Lower lobe of right lung (tissue), 2 donors: ENCODE results near the gene PHF1. TPM values are rescaled to one million over a fixed set of nuclear protein-coding genes. Genes with fewer than 3 reads are reported as not detected.

Source experiments
- ATAC-seq, 2 donors: fragments of 200-7000 bp; cut with Tn5 transposase; one replicate each; pipeline ENCODE4 v1.9.1; 2020 to 2022; ENCODE audit warnings: mild to moderate bottlenecking in 2 of 2, moderate library complexity in 2 of 2
- DNase-seq: peaks from one replicate; pipeline ENCODE4 v3.0.0-alpha.2; 2020
- H3K27ac ChIP-seq: fragments of 200-600 bp; one replicate; pipeline ENCODE4 v1.8.0; 2022
- H3K27me3 ChIP-seq: fragments of 200-600 bp; one replicate; pipeline ENCODE4 v1.8.0; 2022; ENCODE audit warnings: low read depth
- H3K36me3 ChIP-seq: fragments of 200-600 bp; one replicate; pipeline ENCODE4 v1.8.0; 2022; ENCODE audit warnings: mild to moderate bottlenecking
- H3K4me1 ChIP-seq: fragments of 200-600 bp; one replicate; pipeline ENCODE4 v1.8.0; 2022
- H3K4me3 ChIP-seq: fragments of 200-600 bp; one replicate; pipeline ENCODE4 v1.8.0; 2022; ENCODE audit warnings: mild to moderate bottlenecking
- H3K9me3 ChIP-seq: fragments of 200-600 bp; one replicate; pipeline ENCODE4 v1.8.0; 2022
- intact Hi-C: fragments of 100-400 bp; cut with DNase I; formaldehyde crosslinking; loops from one replicate; pipeline ENCODE4 v1.11.0; 2022
- total RNA-seq: library from RNA; stranded (reverse); fragmentation: NEBNext Ultra II Directional; extraction: Animal tissue kit (Norgen Biotek cat#: 25700); gene quantifications from one replicate; pipeline ENCODE4 v1.2.1, GENCODE V29; 2021
- TF ChIP-seq, protein P1 (sequence below): fragments of 200-600 bp; IDR thresholded peaks from one replicate; pipeline ENCODE4 v1.8.0; 2022; ENCODE audit warnings: antibody characterized with exemption, mild to moderate bottlenecking
- donor health status: DM: no; HTN: yes; CAD: no; lungs with severe emphysema.

PHF1 gene
- total RNA-seq, 1 donor from 2014 or later, result 69.7 TPM

DNA sequence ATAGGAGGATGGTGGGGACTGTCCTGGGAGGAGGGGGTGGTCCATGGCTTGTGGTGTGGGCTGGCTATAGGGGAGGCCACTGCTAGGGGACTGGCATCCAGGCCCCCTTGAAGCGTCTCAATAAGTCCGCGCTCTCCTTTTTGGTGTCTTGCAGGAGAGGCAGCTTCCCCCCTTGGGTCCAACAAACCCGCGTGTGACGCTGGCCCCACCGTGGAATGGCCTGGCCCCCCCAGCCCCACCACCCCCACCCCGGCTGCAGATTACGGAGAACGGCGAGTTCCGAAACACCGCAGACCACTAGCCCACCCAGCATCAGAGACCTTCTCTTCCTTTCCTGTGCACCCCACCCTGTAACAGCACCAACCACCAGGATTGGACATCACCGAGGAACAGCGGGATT lies 40.8 kb downstream of the PHF1 start:
- no peak overlapping the region for H3K4me3 ChIP-seq
- TF ChIP-seq, protein P1, sequence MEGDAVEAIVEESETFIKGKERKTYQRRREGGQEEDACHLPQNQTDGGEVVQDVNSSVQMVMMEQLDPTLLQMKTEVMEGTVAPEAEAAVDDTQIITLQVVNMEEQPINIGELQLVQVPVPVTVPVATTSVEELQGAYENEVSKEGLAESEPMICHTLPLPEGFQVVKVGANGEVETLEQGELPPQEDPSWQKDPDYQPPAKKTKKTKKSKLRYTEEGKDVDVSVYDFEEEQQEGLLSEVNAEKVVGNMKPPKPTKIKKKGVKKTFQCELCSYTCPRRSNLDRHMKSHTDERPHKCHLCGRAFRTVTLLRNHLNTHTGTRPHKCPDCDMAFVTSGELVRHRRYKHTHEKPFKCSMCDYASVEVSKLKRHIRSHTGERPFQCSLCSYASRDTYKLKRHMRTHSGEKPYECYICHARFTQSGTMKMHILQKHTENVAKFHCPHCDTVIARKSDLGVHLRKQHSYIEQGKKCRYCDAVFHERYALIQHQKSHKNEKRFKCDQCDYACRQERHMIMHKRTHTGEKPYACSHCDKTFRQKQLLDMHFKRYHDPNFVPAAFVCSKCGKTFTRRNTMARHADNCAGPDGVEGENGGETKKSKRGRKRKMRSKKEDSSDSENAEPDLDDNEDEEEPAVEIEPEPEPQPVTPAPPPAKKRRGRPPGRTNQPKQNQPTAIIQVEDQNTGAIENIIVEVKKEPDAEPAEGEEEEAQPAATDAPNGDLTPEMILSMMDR, result no peak
- H3K4me1 ChIP-seq, result peaks cover 28% of the 10 kb centered on the region
- DNase-seq, result no peak
- no peaks in the 10 kb centered on the region for H3K9me3 ChIP-seq
- H3K36me3 ChIP-seq, result peaks cover 26% of the 10 kb centered on the region
- ATAC-seq, result no peak
- H3K27ac ChIP-seq, result no peak overlapping the region
- intact Hi-C loops, result no loop called here
- no peaks in the 10 kb centered on the region for H3K27me3 ChIP-seq

DNA sequence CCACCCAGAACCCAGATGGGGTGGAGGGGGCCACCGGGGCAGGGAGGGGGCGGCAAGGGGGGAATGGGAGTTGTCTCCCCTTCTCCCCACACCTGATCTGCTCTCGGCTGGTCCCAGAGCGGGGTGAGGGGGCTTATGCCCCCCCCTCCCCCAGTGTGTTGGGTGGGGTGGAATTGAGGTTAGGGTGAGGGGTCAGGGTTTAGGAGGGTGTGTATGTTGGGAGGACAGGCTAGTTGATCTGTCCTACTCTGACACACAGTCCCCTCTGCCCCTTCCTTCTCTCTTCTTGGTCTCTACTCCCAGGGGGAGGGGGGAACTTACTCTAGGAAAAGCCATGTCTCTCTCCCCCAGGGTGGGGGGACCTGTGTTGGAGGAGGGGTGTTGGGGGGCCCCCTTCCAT lies 41.7 kb downstream of the PHF1 start:
- Histone ChIP-seq H3K4me1 (peaks cover 28% of the 10 kb centered on the region), H3K36me3 (peaks cover 28% of the 10 kb centered on the region), H3K4me3 (no peak overlapping the region), H3K27ac (no peak overlapping the region), H3K9me3 (no peaks in the 10 kb centered on the region), H3K27me3 (no peaks in the 10 kb centered on the region)
- no peak for DNase-seq
- TF ChIP-seq, protein P1, result no peak
- no peak for ATAC-seq
- intact Hi-C loops, result no loop called here

DNA sequence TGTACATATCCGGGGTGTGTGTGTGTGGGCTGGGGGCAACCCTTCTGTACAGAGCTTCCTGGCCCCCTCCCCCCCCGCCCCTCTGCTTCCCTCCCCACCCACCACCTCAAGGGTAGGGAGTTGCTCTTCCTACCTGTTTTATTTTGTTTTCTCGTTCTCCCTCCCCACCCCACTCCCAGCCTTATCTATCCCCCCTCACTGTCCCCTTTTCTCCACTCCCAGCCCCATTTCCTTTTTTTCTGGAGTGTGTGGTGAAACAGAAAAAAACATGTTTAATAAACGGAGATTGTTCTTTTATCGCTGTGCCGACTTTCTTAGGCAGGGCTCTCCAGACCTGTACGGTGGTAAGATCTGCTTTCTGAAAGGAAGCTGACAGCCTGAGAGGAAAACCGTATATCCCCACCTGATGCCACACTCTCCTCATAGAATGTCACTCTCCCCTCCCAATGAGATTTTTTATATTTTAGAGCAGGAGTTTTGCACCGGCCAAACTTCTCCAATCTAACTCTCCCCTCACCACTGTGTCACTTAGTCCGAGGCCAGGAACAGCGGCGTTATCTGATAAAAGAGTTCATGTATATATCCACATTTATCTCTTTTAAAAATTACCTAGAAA lies 42.7 kb downstream of the PHF1 start:
- Histone ChIP-seq H3K4me3 (peak overlapping the region; percentile 92), H3K27ac (peak overlapping the region; percentile 83), H3K36me3 (peaks cover 21% of the 10 kb centered on the region), H3K27me3 (no peaks in the 10 kb centered on the region), H3K9me3 (no peaks in the 10 kb centered on the region), H3K4me1 (peaks cover 28% of the 10 kb centered on the region)
- ATAC-seq (no peak), DNase-seq (no peak)
- intact Hi-C loops, result no loop called here
- TF ChIP-seq, protein P1, result no peak

DNA sequence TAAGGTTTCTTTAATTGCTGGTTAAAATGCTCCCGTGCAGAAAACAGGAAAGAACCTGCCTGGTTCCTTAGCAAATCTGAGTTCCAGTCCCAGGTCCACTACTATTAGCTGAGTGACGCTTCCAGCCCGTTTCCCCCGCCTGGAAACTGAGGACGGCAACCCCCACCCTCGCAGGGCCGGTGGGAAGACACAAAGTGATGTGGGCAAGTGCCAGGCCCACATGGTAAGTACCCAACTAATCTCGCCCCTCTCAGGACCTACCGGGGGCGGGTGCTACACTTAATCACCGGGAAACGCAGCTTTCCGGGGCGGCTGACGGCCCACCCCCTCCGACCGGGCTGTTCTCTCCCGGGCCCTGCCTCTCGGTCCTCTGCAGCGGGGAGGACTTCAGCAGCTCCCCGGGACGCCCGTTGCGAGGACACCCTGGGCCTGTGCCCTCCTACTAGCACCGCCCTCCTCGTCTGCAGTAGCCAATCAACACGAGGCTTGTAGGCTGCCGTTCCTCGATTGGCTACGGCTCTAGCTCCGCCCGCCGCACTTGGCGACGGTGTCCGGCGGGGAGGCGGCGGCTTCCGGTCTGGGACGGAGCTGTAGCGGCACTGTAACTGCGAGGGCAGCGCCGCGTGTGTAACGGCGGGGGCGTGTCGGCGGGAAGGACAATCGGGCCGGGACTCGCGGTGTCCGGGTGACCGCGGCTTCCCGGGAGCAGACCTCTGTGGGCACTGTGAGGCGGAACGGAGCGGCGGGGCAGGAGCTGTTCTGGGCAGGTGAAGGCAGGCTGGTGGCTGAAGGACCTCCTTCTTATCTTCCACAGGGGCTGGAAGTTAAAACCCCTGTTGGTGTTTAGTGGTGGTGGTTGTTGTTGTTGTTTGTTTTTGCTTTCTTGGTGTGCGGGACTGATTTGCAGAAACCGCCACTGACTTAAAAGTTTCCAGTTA lies 43.5 kb downstream of the PHF1 start, which contains the start of gene ZBTB9:
Gene ZBTB9, plus strand, starts transcription at position 568 of the 938 bp plus-strand sequence. CDS start 525 bp downstream, outside the sequence.
- peak; percentile 97 for DNase-seq
- no peaks in the 10 kb centered on the region for H3K27me3 ChIP-seq
- H3K27ac ChIP-seq, result peak within 1 kb of the TSS; percentile 83
- H3K4me3 ChIP-seq, result peak within 1 kb of the TSS; percentile 92
- intact Hi-C loops, result no loop called here
- peaks cover 28% of the 10 kb centered on the region for H3K4me1 ChIP-seq
- peak; percentile 99 for ATAC-seq
- peaks cover 21% of the 10 kb centered on the region for H3K36me3 ChIP-seq
- no peaks in the 10 kb centered on the region for H3K9me3 ChIP-seq
- TF ChIP-seq, protein P1, result no peak

DNA sequence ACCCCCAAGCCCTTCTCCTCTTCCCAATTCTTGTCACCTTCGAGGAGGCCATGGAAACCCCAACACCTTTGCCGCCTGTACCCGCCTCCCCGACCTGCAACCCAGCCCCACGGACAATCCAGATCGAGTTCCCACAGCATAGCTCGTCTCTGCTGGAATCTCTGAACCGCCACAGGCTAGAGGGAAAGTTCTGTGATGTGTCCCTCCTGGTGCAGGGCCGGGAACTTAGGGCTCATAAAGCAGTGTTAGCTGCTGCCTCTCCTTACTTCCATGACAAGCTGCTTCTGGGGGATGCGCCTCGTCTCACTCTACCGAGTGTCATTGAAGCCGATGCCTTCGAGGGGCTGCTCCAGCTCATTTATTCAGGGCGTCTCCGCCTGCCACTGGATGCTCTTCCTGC lies 44.2 kb downstream of the PHF1 start:
- H3K27me3 ChIP-seq, result no peaks in the 10 kb centered on the region
- TF ChIP-seq, protein P1, result no peak
- H3K27ac ChIP-seq, result peak overlapping the region; percentile 83
- intact Hi-C loops, result no loop called here
- H3K36me3 ChIP-seq, result peaks cover 21% of the 10 kb centered on the region
- DNase-seq (no peak), ATAC-seq (no peak)
- H3K4me3 ChIP-seq, result peak overlapping the region; percentile 92
- H3K9me3 ChIP-seq, result no peaks in the 10 kb centered on the region
- peaks cover 21% of the 10 kb centered on the region for H3K4me1 ChIP-seq
